ENCODE measurements around the gene BMP8A.

GRCh38 chr1:39505289-39505688 lies 13.9 kb downstream of the BMP8A start:
- TF ChIP-seq CTCF (IDR thresholded peaks at IDR 0.05; ENCODE audit: borderline replicate concordance, extremely low read depth, low read length, poor library complexity, severe bottlenecking) (no peak), EZH2 (IDR thresholded peaks at IDR 0.05; ENCODE audit: borderline replicate concordance, low read depth, low read length, severe bottlenecking) (no peak)

All from DND-41 (cell line).